Osteoblast (primary cell): Measurements from ENCODE around the gene DNASE2. TPM values are rescaled to one million over a fixed set of nuclear protein-coding genes. Genes with fewer than 3 reads are reported as not detected.
A peak's percentile ranks its signal among the peaks of the same experiment; 100 is the strongest.
"Not testable (repeated sequence)": the region's sequence is repeated elsewhere in the genome, so short reads cannot be mapped to it uniquely, and the experiment has no call there.

Experiments used
- DNase-seq: peaks from one replicate; pipeline ENCODE4 v3.0.0; 2011; ENCODE audit warnings: low spot score, mixed read lengths; ENCODE audit not compliant: insufficient read length; ENCODE audit errors: missing footprints
- H2AFZ ChIP-seq: 2 replicates; pipeline ENCODE4 v1.6.0; 2011; ENCODE audit warnings: mild to moderate bottlenecking, low read length
- H3K27ac ChIP-seq: 2 replicates; pipeline ENCODE4 v1.5.1; 2011; ENCODE audit warnings: mild to moderate bottlenecking, low read depth, low read length, moderate library complexity
- H3K27me3 ChIP-seq: 2 replicates; pipeline ENCODE4 v1.6.0; 2012; ENCODE audit warnings: mild to moderate bottlenecking, control low read depth, inconsistent platforms, low read length, moderate library complexity; ENCODE audit not compliant: insufficient read depth
- H3K36me3 ChIP-seq: 2 replicates; pipeline ENCODE4 v1.5.1; 2011; ENCODE audit warnings: mild to moderate bottlenecking, low read length, control low read depth, moderate library complexity; ENCODE audit not compliant: insufficient read depth
- H3K4me1 ChIP-seq: 2 replicates; pipeline ENCODE4 v1.5.1; 2011; ENCODE audit warnings: mild to moderate bottlenecking, low read length, control low read depth, moderate library complexity; ENCODE audit not compliant: insufficient read depth
- H3K4me2 ChIP-seq: 2 replicates; pipeline ENCODE4 v1.6.0; 2011; ENCODE audit warnings: mild to moderate bottlenecking, low read length; ENCODE audit not compliant: insufficient read depth
- H3K4me3 ChIP-seq: fragments of 200-600 bp; sonication (generic); 3 replicates; pipeline ENCODE4 v1.5.1; 2012; ENCODE audit warnings: mild to moderate bottlenecking, low read length, inconsistent platforms; ENCODE audit not compliant: insufficient read depth
- H3K79me2 ChIP-seq: 2 replicates; pipeline ENCODE4 v1.6.0; 2012; ENCODE audit warnings: mild to moderate bottlenecking, low read length, control low read depth, inconsistent platforms; ENCODE audit not compliant: insufficient read depth
- H3K9me3 ChIP-seq: 2 replicates; pipeline ENCODE4 v1.5.1; 2011; ENCODE audit warnings: low read depth, low read length, control low read depth
- H4K20me1 ChIP-seq: 2 replicates; pipeline ENCODE4 v1.6.0; 2012; ENCODE audit warnings: mild to moderate bottlenecking, low read length, control low read depth; ENCODE audit not compliant: insufficient read depth
- CTCF ChIP-seq: IDR thresholded peaks from 2 replicates; pipeline ENCODE4 v1.5.1; 2011; ENCODE audit warnings: mild to moderate bottlenecking, low read depth, low read length, moderate library complexity; ENCODE audit errors: extremely low read depth
- total RNA-seq: library from RNA; depleted of rRNA; stranded (reverse); fragments of >200 nt; gene quantifications from 2 replicates; pipeline ENCODE4 v1.2.3, GENCODE V29; 2012

Gene DNASE2
- total RNA-seq, 1 donor = 48.1 TPM

GRCh38 chr19:12858041-12858928 lies 23.0 kb downstream of the DNASE2 start:
- Histone ChIP-seq H3K9me3 (no peaks in the 10 kb centered on the region), H3K79me2 (no peaks in the 10 kb centered on the region), H3K4me2 (no peak overlapping the region), H4K20me1 (no peaks in the 10 kb centered on the region), H3K4me1 (no peaks in the 10 kb centered on the region), H3K27ac (no peak overlapping the region), H3K27me3 (no peaks in the 10 kb centered on the region), H2AFZ (no peak overlapping the region), H3K36me3 (no peaks in the 10 kb centered on the region), H3K4me3 (no peak overlapping the region)
- peak; percentile 39 for DNase-seq
- TF ChIP-seq CTCF = no peak

- Histone ChIP-seq H3K36me3 (no peaks in the 10 kb centered on the region), H4K20me1 (no peaks in the 10 kb centered on the region), H3K27me3 (no peaks in the 10 kb centered on the region), H3K27ac (no peak overlapping the region), H3K79me2 (no peaks in the 10 kb centered on the region), H3K4me2 (no peak overlapping the region), H3K4me1 (no peaks in the 10 kb centered on the region), H3K4me3 (no peak overlapping the region), H3K9me3 (no peaks in the 10 kb centered on the region), H2AFZ (no peak overlapping the region)
- DNase-seq = no peak
- no peak for TF ChIP-seq CTCF
Measured at GRCh38 chr19:12856653-12857052, 24.6 kb downstream of the DNASE2 start.

GRCh38 chr19:12847159-12848139 lies 33.8 kb downstream of the DNASE2 start:
- H3K4me2 ChIP-seq = peak overlapping the region; percentile 84
- TF ChIP-seq CTCF = peak; percentile 88
- H3K9me3 ChIP-seq = no peaks in the 10 kb centered on the region
- H3K79me2 ChIP-seq = no peaks in the 10 kb centered on the region
- no peak overlapping the region for H3K27ac ChIP-seq
- H3K4me3 ChIP-seq = peak overlapping the region; percentile 58
- peaks cover 4% of the 10 kb centered on the region for H3K4me1 ChIP-seq
- H3K36me3 ChIP-seq = no peaks in the 10 kb centered on the region
- peak; percentile 99 for DNase-seq
- peak overlapping the region; percentile 83 for H2AFZ ChIP-seq
- H3K27me3 ChIP-seq = peaks cover 6% of the 10 kb centered on the region
- no peaks in the 10 kb centered on the region for H4K20me1 ChIP-seq

- not testable (repeated sequence) for H3K9me3 ChIP-seq, H3K36me3 ChIP-seq, H3K4me2 ChIP-seq, DNase-seq, H3K27me3 ChIP-seq, H4K20me1 ChIP-seq, H3K27ac ChIP-seq, H3K4me3 ChIP-seq, H3K79me2 ChIP-seq, H2AFZ ChIP-seq, H3K4me1 ChIP-seq
Measured at GRCh38 chr19:12846613-12847012, 34.6 kb downstream of the DNASE2 start.
